ENCODE measurements around the gene UNC13B. TPM values are rescaled to one million over a fixed set of nuclear protein-coding genes. Genes with fewer than 3 reads are reported as not detected.
A peak's percentile ranks its signal among the peaks of the same experiment; 100 is the strongest.
"Not testable (repeated sequence)": the region's sequence is repeated elsewhere in the genome, so short reads cannot be mapped to it uniquely, and the experiment has no call there.

UNC13B gene
- total and polyA plus RNA-seq, 9 of the 15 experiments (the other 6 are each of a cell fraction or from before 2014, with no cell fraction given): 2.4 to 11.5 (median 8.6) TPM

DNA sequence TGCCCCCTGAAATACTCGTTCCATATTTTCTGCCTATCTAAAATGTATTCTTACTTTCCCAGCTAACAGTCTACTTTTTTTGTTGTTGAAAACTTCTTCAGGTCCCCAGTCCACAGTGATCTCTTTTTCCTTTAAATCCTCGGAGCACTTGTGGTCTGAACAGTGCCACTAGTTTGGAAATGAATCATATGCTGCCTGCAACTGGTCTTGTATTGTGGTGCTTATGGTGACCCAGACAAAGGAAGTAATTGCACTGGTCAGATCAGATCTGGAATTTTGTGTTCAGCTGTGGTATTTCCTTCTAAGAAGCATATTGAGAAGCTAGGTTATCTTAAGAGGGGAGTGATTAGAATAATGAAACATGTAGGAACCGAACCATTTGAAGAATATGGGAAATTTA is 2.9 kb downstream of the UNC13B start:
- no peak overlapping the region for H3K4me3 ChIP-seq
- H2AFZ ChIP-seq (ENCODE audit: low read depth, low read length): no peak overlapping the region
- POLR2A ChIA-PET: no interaction called here
- H3K36me3 ChIP-seq (ENCODE audit: control insufficient read depth, insufficient read depth, low read length): no peaks in the 10 kb centered on the region
- peaks cover 4 to 6% of the 10 kb centered on the region in 2 experiments; a peak in 4 of 5 replicates for H3K4me1 ChIP-seq (replicated peaks in 1 of 2; ENCODE audit: control insufficient read depth in 2 of 2, insufficient read depth in 2 of 2, low read length in 2 of 2)
- ATAC-seq (no peak), DNase-seq (ENCODE audit: extremely low read depth in 1 of 4, low spot score in 3 of 4) (peak in 1 of 4 experiments; percentile 10), FAIRE-seq (no peak)
- H3K9me3 ChIP-seq (replicated peaks; ENCODE audit: control insufficient read depth, insufficient read depth, low read depth, low read length): no peaks in the 10 kb centered on the region
- no peak overlapping the region for H3K9ac ChIP-seq (ENCODE audit: insufficient read depth in 1 of 2, low read depth in 2 of 2, low read length in 2 of 2)
- 35% methylated on average over 3 of the region's 3 CpGs for WGBS (ENCODE audit: insufficient coverage, low coverage, missing lambda C conversion rate)
- peaks cover 12% of the 10 kb centered on the region; the same call in 1 of the 3 replicates for H3K79me2 ChIP-seq (ENCODE audit: control insufficient read depth, insufficient read depth, low read length)
- H3K27me3 ChIP-seq (ENCODE audit: control insufficient read depth in 2 of 2, insufficient read depth in 2 of 2, low read length in 2 of 2): no peaks in the 10 kb centered on the region
- H4K20me1 ChIP-seq (replicated peaks; ENCODE audit: control insufficient read depth, insufficient read depth, low read length): no peaks in the 10 kb centered on the region
- no peaks in the 10 kb centered on the region for H3K9me1 ChIP-seq (ENCODE audit: control insufficient read depth, insufficient read depth, low read length)
- intact Hi-C loops (cut with micrococcal nuclease): loop anchor here (5.0 kb wide), 1 partner anchor 47 kb away; the partner anchor contains the start of gene ATOSB
- in situ Hi-C loops (cut with MboI): no loop called here
- H3K27ac ChIP-seq (ENCODE audit: extremely low read depth, low read depth, low read length): no peak overlapping the region
- BruUV-seq (replicated peaks): no TSS peak
- TF ChIP-seq MTF1 (CRISPR knock-in tag; IDR thresholded peaks at IDR 0.05; ENCODE audit: borderline replicate concordance) (no peak), TAL1 (IDR thresholded peaks at IDR 0.05) (no peak), HMGXB4 (CRISPR knock-in tag; IDR thresholded peaks at IDR 0.05) (no peak)
- CTCF ChIA-PET (ENCODE audit: low intra/inter-chr PET ratio): no interaction called here
- no peak overlapping the region for H3K4me2 ChIP-seq (ENCODE audit: insufficient read depth, low read length)

DNA sequence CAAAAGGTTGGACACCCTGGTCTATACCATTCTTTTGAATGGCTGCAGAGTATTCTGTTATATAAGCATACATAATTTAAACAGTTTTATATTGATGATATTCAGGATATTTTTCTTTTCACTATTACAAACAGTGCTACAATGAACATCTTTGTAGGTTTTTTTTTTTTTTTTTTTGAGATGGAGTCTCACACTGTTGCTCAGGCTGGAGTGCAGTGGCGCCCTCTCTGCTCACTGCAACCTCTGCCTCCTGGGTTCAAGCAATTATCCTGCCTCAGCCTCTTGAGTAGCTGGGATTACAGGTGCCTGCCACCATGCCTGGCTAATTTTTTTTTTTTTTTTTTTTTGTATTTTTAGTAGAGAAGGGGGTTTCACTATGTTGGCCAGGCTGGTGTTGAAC is 5.6 kb downstream of the UNC13B start:
- H4K20me1 ChIP-seq (replicated peaks; ENCODE audit: control insufficient read depth, insufficient read depth, low read length); ATAC-seq; BruUV-seq (replicated peaks); FAIRE-seq; CTCF ChIA-PET (ENCODE audit: low intra/inter-chr PET ratio); H3K27me3 ChIP-seq (ENCODE audit: control insufficient read depth in 2 of 2, insufficient read depth in 2 of 2, low read length in 2 of 2); H2AFZ ChIP-seq (ENCODE audit: low read depth, low read length); H3K4me3 ChIP-seq; H3K36me3 ChIP-seq (ENCODE audit: control insufficient read depth, insufficient read depth, low read length); H3K9me3 ChIP-seq (replicated peaks; ENCODE audit: control insufficient read depth, insufficient read depth, low read depth, low read length); H3K4me2 ChIP-seq (ENCODE audit: insufficient read depth, low read length); H3K9me1 ChIP-seq (ENCODE audit: control insufficient read depth, insufficient read depth, low read length); intact Hi-C loops (cut with micrococcal nuclease); H3K27ac ChIP-seq (ENCODE audit: extremely low read depth, low read depth, low read length); H3K9ac ChIP-seq (ENCODE audit: insufficient read depth in 1 of 2, low read depth in 2 of 2, low read length in 2 of 2); in situ Hi-C loops (cut with MboI); H3K4me1 ChIP-seq (replicated peaks in 1 of 2; ENCODE audit: control insufficient read depth in 2 of 2, insufficient read depth in 2 of 2, low read length in 2 of 2); DNase-seq (ENCODE audit: extremely low read depth in 1 of 4, low spot score in 3 of 4); POLR2A ChIA-PET: not testable (repeated sequence)
- WGBS (ENCODE audit: insufficient coverage, low coverage, missing lambda C conversion rate): no CpG with 5 or more reads among the region's 1 CpG
- H3K79me2 ChIP-seq (ENCODE audit: control insufficient read depth, insufficient read depth, low read length): peaks cover 12% of the 10 kb centered on the region; the same call in 1 of the 3 replicates
